ENCODE data around the gene RIC8B.

Gene RIC8B

GRCh38 chr12:106855221-106855758, 80.8 kb downstream of the RIC8B start:
- Histone ChIP-seq H3K27me3 (ENCODE audit: insufficient read depth, low read length) (no peaks in the 10 kb centered on the region), H3K4me3 (ENCODE audit: low read depth, low read length, poor library complexity, severe bottlenecking) (no peak overlapping the region), H3K27ac (ENCODE audit: low read depth, low read length, poor library complexity, severe bottlenecking) (no peak overlapping the region), H3K36me3 (ENCODE audit: insufficient read depth, low read length) (no peaks in the 10 kb centered on the region), H3F3A (ENCODE audit: insufficient read depth, low read length) (no peaks in the 10 kb centered on the region), H4K20me1 (ENCODE audit: insufficient read depth, low read length) (no peaks in the 10 kb centered on the region), H3K4me2 (ENCODE audit: low read length) (no peak overlapping the region), H3K9me2 (ENCODE audit: low read depth, low read length) (no peaks in the 10 kb centered on the region), H3K9ac (ENCODE audit: low read length) (no peak overlapping the region), H3K79me2 (ENCODE audit: insufficient read depth, low read length) (no peaks in the 10 kb centered on the region), H2AFZ (ENCODE audit: low read length) (no peak overlapping the region), H3K4me1 (ENCODE audit: insufficient read depth, low read length, severe bottlenecking) (no peaks in the 10 kb centered on the region), H3K9me3 (ENCODE audit: low read length) (no peaks in the 10 kb centered on the region)
- TF ChIP-seq EZH2 (IDR thresholded peaks at IDR 0.05; ENCODE audit: borderline replicate concordance, low read length), result no peak

GRCh38 chr12:106861984-106862916, 87.8 kb downstream of the RIC8B start:
- TF ChIP-seq CTCF (IDR thresholded peaks at IDR 0.05; ENCODE audit: low read length) (no peak), EZH2 (IDR thresholded peaks at IDR 0.05; ENCODE audit: borderline replicate concordance, low read length) (no peak)
- Histone ChIP-seq H3K36me3 (ENCODE audit: insufficient read depth, low read length) (no peaks in the 10 kb centered on the region), H3K9ac (ENCODE audit: low read length) (no peak overlapping the region), H3F3A (ENCODE audit: insufficient read depth, low read length) (no peaks in the 10 kb centered on the region), H3K4me2 (ENCODE audit: low read length) (no peak overlapping the region), H3K9me2 (ENCODE audit: low read depth, low read length) (no peaks in the 10 kb centered on the region), H2AFZ (ENCODE audit: low read length) (no peak overlapping the region), H3K79me2 (ENCODE audit: insufficient read depth, low read length) (no peaks in the 10 kb centered on the region), H3K9me3 (ENCODE audit: low read length) (no peaks in the 10 kb centered on the region), H3K27ac (ENCODE audit: low read depth, low read length, poor library complexity, severe bottlenecking) (no peak overlapping the region), H3K4me3 (ENCODE audit: low read depth, low read length, poor library complexity, severe bottlenecking) (no peak overlapping the region), H3K4me1 (ENCODE audit: insufficient read depth, low read length, severe bottlenecking) (no peaks in the 10 kb centered on the region), H3K27me3 (ENCODE audit: insufficient read depth, low read length) (no peaks in the 10 kb centered on the region), H4K20me1 (ENCODE audit: insufficient read depth, low read length) (no peaks in the 10 kb centered on the region)

- Histone ChIP-seq H3K27ac (ENCODE audit: low read depth, low read length, poor library complexity, severe bottlenecking) (no peak overlapping the region), H2AFZ (ENCODE audit: low read length) (no peak overlapping the region), H3K9ac (ENCODE audit: low read length) (no peak overlapping the region), H3K79me2 (ENCODE audit: insufficient read depth, low read length) (no peaks in the 10 kb centered on the region), H3K9me3 (ENCODE audit: low read length) (no peaks in the 10 kb centered on the region), H3K36me3 (ENCODE audit: insufficient read depth, low read length) (no peaks in the 10 kb centered on the region), H3K4me1 (ENCODE audit: insufficient read depth, low read length, severe bottlenecking) (no peaks in the 10 kb centered on the region), H4K20me1 (ENCODE audit: insufficient read depth, low read length) (no peaks in the 10 kb centered on the region), H3K4me3 (ENCODE audit: low read depth, low read length, poor library complexity, severe bottlenecking) (no peak overlapping the region), H3K27me3 (ENCODE audit: insufficient read depth, low read length) (no peaks in the 10 kb centered on the region), H3F3A (ENCODE audit: insufficient read depth, low read length) (no peaks in the 10 kb centered on the region), H3K4me2 (ENCODE audit: low read length) (no peak overlapping the region), H3K9me2 (ENCODE audit: low read depth, low read length) (no peaks in the 10 kb centered on the region)
- TF ChIP-seq CTCF (IDR thresholded peaks at IDR 0.05; ENCODE audit: low read length) (no peak), EZH2 (IDR thresholded peaks at IDR 0.05; ENCODE audit: borderline replicate concordance, low read length) (no peak)
These were observed 88.7 kb downstream of the RIC8B start for GRCh38 chr12:106863189-106863588.
